ENCODE measurements around the gene PLA2G2F.

GRCh38 chr1:20139776-20140612, 871 bp downstream of the PLA2G2F start:
- TF ChIP-seq PRDM15 (CRISPR knock-in tag; IDR thresholded peaks at IDR 0.05) (no peak), CTCF (IDR thresholded peaks at IDR 0.05) (no peak)
